ENCODE data around the gene ADRB2.

- no peak for TF ChIP-seq POLR2A (IDR thresholded peaks at IDR 0.05)
- no peak for TF ChIP-seq CTCF (IDR thresholded peaks at IDR 0.05)
These were observed 10.2 kb downstream of the ADRB2 start for GRCh38 chr5:148836272-148837250.
